HEK293 (cell line): ENCODE results near the gene MRPL14.

ENCODE experiments used
- CTCF ChIA-PET: fragments of 350-600 bp; formaldehyde crosslinking; extraction: SDS; loops from one replicate; lab custom pipeline; 2021; ENCODE audit warnings: antibody characterized with exemption; lab: Yijun Ruan, JAX
- POLR2A ChIA-PET: fragments of 300-600 bp; formaldehyde crosslinking; extraction: SDS; loops from one replicate; lab custom pipeline; 2020; ENCODE audit warnings: antibody characterized with exemption, inconsistent platforms; lab: Yijun Ruan, JAX
- H3K27ac ChIP-seq: fragments of 200-500 bp; sonication (Bioruptor generic); 2 replicates; pipeline ENCODE4 v1.5.1; 2014; ENCODE audit warnings: low read depth, low read length, control low read depth, inconsistent platforms; ENCODE audit errors: extremely low read depth
- H3K36me3 ChIP-seq, 2 experiments: fragments of 200-500 bp in 1 of 2; sonication (Bioruptor generic) in 1 of 2; 1 replicate in 1 of 2; 2 replicates in 1 of 2; pipeline ENCODE4 v1.5.1; 2014 to 2017; ENCODE audit warnings: inconsistent platforms in 2 of 2, low read length in 2 of 2; ENCODE audit not compliant: control insufficient read depth in 2 of 2, insufficient read depth in 1 of 2
- H3K4me1 ChIP-seq: fragments of 200-500 bp; sonication (Bioruptor generic); 2 replicates; pipeline ENCODE4 v1.5.1; 2014; ENCODE audit warnings: mild to moderate bottlenecking, low read length, inconsistent platforms; ENCODE audit not compliant: control insufficient read depth, insufficient read depth
- H3K4me3 ChIP-seq: 2 replicates; pipeline ENCODE4 v1.5.1; 2011; ENCODE audit warnings: low read depth, mild to moderate bottlenecking, control low read depth, low read length, moderate library complexity
- H3K9me3 ChIP-seq: fragments of 200-500 bp; sonication (Bioruptor generic); 2 replicates; pipeline ENCODE4 v1.5.1; 2014; ENCODE audit warnings: low read depth, low read length, inconsistent platforms; ENCODE audit not compliant: control insufficient read depth, insufficient read depth
- GLI2 ChIP-seq: fragments of 450-650 bp; formaldehyde crosslinking; IDR thresholded peaks from 2 replicates; pipeline ENCODE4; 2017; ENCODE audit warnings: missing biosample characterization, missing genetic modification characterization, low read depth, borderline replicate concordance
- GLIS1 ChIP-seq: fragments of 450-650 bp; formaldehyde crosslinking; IDR thresholded peaks from 2 replicates; pipeline ENCODE4 v1.5.1; 2016; ENCODE audit warnings: missing biosample characterization, missing genetic modification characterization
- HOXC10 ChIP-seq: sonication (generic); formaldehyde crosslinking; IDR thresholded peaks from 2 replicates; pipeline ENCODE4 v1.8.1; 2023; ENCODE audit warnings: mild to moderate bottlenecking, missing genetic modification reagents
- WT1 ChIP-seq: fragments of 450-650 bp; formaldehyde crosslinking; IDR thresholded peaks from 2 replicates; pipeline ENCODE4 v1.5.1; 2016; ENCODE audit warnings: missing biosample characterization, missing genetic modification characterization
- ZNF138 ChIP-seq: fragments of 450-650 bp; formaldehyde crosslinking; IDR thresholded peaks from 2 replicates; pipeline ENCODE4 v1.5.1; 2016; ENCODE audit warnings: missing biosample characterization, missing genetic modification characterization, borderline replicate concordance
- ZNF175 ChIP-seq: fragments of 450-650 bp; formaldehyde crosslinking; IDR thresholded peaks from 2 replicates; pipeline ENCODE4 v1.5.1; 2016; ENCODE audit warnings: missing biosample characterization, missing genetic modification characterization
- ZNF221 ChIP-seq: fragments of 450-650 bp; formaldehyde crosslinking; IDR thresholded peaks from 2 replicates; pipeline ENCODE4 v1.5.1; 2017; ENCODE audit warnings: missing biosample characterization, missing genetic modification characterization, borderline replicate concordance
- ZNF311 ChIP-seq: fragments of 450-650 bp; formaldehyde crosslinking; IDR thresholded peaks from 2 replicates; pipeline ENCODE4 v1.5.1; 2017; ENCODE audit warnings: missing biosample characterization, missing genetic modification characterization, borderline replicate concordance
- ZNF416 ChIP-seq: fragments of 450-650 bp; formaldehyde crosslinking; IDR thresholded peaks from 2 replicates; pipeline ENCODE4 v1.5.1; 2016; ENCODE audit warnings: missing biosample characterization, missing genetic modification characterization
- ZNF426 ChIP-seq: fragments of 450-650 bp; formaldehyde crosslinking; IDR thresholded peaks from 2 replicates; pipeline ENCODE4 v1.5.1; 2017; ENCODE audit warnings: missing biosample characterization, missing genetic modification characterization, mild to moderate bottlenecking, inconsistent platforms, moderate library complexity
- ZNF558 ChIP-seq: fragments of 450-650 bp; formaldehyde crosslinking; IDR thresholded peaks from 2 replicates; pipeline ENCODE4 v1.5.1; 2016; ENCODE audit warnings: missing biosample characterization, missing genetic modification characterization
- ZNF596 ChIP-seq: fragments of 450-650 bp; IDR thresholded peaks from 2 replicates; pipeline ENCODE4 v1.5.0; 2018; ENCODE audit warnings: missing biosample characterization, mild to moderate bottlenecking, missing genetic modification characterization, moderate library complexity
- ZNF629 ChIP-seq: fragments of 450-650 bp; formaldehyde crosslinking; IDR thresholded peaks from 2 replicates; pipeline ENCODE4 v1.5.1; 2017; ENCODE audit warnings: missing biosample characterization, missing genetic modification characterization
- ZNF664 ChIP-seq: fragments of 450-650 bp; formaldehyde crosslinking; IDR thresholded peaks from 2 replicates; pipeline ENCODE4 v1.5.1; 2016; ENCODE audit warnings: missing biosample characterization, missing genetic modification characterization
- ZNF670 ChIP-seq: fragments of 450-650 bp; formaldehyde crosslinking; IDR thresholded peaks from 2 replicates; pipeline ENCODE4 v1.5.1; 2016; ENCODE audit warnings: missing biosample characterization, missing genetic modification characterization, low read depth
- ZNF701 ChIP-seq: fragments of 450-650 bp; formaldehyde crosslinking; IDR thresholded peaks from 2 replicates; pipeline ENCODE4 v1.5.1; 2016; ENCODE audit warnings: missing biosample characterization, missing genetic modification characterization
- ZNF843 ChIP-seq: fragments of 450-650 bp; formaldehyde crosslinking; IDR thresholded peaks from 2 replicates; pipeline ENCODE4 v1.5.1; 2016; ENCODE audit warnings: missing biosample characterization, missing genetic modification characterization
- TF ChIP-seq, protein P1 (sequence below): fragments of 450-650 bp; formaldehyde crosslinking; IDR thresholded peaks from 2 replicates; pipeline ENCODE4 v1.5.1; 2017; ENCODE audit warnings: missing biosample characterization, missing genetic modification characterization
- TF ChIP-seq, protein P2 (sequence below): fragments of 450-650 bp; formaldehyde crosslinking; IDR thresholded peaks from 2 replicates; pipeline ENCODE4 v1.5.1; 2016; ENCODE audit warnings: missing biosample characterization, missing genetic modification characterization
- TF ChIP-seq, protein P3 (sequence below): IDR thresholded peaks from 2 replicates; pipeline ENCODE4 v1.6.1; 2011; ENCODE audit warnings: mild to moderate bottlenecking, low read depth, low read length, borderline replicate concordance
- TF ChIP-seq, protein P4 (sequence below): fragments of 450-650 bp; formaldehyde crosslinking; IDR thresholded peaks from 2 replicates; pipeline ENCODE4 v1.5.1; 2016; ENCODE audit warnings: missing biosample characterization, missing genetic modification characterization

The MRPL14 gene

DNA sequence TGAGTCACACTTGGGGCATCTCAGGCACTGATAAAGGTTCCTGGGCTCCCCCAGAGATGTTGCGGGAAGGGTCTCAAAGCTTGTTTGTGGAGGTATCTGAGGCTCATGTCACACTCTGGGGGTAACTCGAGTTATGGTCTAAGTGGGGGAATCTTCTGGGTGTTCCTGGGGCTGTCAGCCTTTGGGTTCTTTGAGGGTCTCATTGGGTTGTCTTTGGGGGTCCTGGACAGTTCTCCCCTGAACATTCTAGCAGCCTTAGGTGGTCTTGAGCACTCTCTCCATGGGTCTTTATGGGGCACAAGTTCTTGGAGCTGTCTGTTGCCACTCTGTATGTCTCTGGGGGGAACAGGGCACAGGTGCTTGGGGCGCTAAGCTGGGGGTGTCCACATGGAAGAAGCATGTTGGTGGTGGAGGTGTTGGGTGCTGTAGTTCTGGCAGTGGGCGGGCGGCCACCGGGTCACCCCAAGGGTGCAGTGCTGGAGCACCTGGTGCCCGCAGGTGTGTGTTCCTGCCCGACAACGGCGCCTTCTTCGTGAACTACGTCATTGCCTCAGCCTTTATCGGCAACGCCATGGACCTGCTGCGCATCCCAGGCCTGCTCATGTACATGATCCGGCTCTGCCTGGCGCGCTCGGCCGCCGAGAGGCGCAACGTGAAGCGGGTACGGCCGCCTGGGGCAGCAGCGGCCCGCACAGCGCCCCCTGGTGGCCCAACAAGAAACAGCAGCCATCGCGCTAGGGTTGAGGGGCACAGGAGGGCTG lies 24.3 kb upstream of the MRPL14 start (continued):
- TF ChIP-seq ZNF596 (no peak), ZNF221 (tag by site-specific recombination) (no peak)
- TF ChIP-seq, all 188 proteins: peak for 29

DNA sequence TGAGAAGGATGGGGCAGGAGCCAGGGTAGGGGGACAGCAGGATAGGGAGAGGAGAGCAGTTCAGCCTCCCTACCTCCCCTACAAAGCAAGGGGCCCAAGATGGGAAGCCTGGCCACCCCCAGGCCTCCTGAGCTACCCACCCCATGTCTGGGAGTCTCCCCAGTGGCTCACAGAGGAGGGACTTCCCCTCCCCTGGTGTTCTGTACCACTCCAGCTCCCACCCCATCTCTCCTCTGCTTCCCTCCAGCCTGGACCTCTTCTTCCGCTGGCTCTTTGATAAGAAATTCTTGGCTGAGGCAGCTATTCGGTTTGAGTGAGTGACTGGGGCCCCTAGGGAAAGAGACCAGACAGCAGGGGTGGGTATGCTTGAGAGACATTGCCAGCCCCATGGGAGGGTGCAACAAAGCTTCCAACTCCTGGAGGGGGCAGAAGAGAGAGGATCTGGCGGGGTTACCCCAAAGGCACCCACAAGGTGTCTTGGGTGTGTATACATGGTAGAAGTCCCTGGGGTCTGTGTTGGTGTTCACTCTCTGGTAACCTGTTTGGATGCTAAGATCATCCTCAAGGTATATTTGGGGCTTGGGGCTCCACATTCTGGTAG lies 23.2 kb upstream of the MRPL14 start:
- CTCF ChIA-PET = interaction anchor here (1.0 to 4.4 kb wide), 5 partner anchors 11 to 56 kb away, joined by 3 to 35 read pairs (median 27); no protein-coding TSS in a partner anchor
- H3K4me1 ChIP-seq = no peaks in the 10 kb centered on the region
- POLR2A ChIA-PET = interaction anchor here (0.6 kb wide), 1 partner anchor 17 kb away, joined by 3 read pairs; no protein-coding TSS in a partner anchor
- H3K4me3 ChIP-seq = no peak overlapping the region
- H3K9me3 ChIP-seq = no peaks in the 10 kb centered on the region
- H3K36me3 ChIP-seq = peaks cover 5 to 59% of the 10 kb centered on the region in 2 experiments; a peak in 2 of 3 replicates
- no peak overlapping the region for H3K27ac ChIP-seq
- TF ChIP-seq GLIS1 (peak; percentile 34; the same call in 1 of the 2 replicates), ZNF629 (no peak)
- TF ChIP-seq, protein P1, sequence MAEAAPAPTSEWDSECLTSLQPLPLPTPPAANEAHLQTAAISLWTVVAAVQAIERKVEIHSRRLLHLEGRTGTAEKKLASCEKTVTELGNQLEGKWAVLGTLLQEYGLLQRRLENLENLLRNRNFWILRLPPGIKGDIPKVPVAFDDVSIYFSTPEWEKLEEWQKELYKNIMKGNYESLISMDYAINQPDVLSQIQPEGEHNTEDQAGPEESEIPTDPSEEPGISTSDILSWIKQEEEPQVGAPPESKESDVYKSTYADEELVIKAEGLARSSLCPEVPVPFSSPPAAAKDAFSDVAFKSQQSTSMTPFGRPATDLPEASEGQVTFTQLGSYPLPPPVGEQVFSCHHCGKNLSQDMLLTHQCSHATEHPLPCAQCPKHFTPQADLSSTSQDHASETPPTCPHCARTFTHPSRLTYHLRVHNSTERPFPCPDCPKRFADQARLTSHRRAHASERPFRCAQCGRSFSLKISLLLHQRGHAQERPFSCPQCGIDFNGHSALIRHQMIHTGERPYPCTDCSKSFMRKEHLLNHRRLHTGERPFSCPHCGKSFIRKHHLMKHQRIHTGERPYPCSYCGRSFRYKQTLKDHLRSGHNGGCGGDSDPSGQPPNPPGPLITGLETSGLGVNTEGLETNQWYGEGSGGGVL = peak; percentile 59

DNA sequence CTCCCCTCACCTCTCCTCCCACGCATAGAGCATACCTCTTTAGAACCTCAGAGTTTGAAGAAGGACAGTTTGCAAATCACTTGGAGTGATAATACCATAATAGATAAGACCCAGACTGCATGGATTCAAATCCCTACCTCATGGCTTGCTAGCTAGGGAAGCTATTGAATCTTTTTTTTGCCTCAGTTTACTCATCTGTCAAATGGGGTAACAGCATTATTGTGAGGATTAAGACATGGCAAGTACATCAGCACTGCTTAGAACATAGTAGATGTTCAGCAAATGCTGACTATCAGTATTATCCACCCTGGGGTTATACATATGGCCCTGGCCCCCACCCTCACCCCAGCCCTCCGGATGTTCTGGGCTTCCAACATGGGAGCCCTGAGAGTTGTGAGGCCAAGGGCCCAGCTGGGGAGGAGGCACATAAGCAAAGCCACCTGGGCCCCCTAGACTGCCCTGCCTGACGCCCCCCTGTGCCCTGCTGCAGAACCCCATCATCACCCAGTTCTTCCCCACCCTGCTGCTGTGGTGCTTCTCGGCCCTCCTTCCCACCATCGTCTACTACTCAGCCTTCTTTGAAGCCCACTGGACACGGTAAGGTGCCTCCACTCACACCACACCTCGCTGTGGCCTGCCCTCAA lies 22.2 kb upstream of the MRPL14 start:
- Histone ChIP-seq H3K4me3 (no peak overlapping the region), H3K4me1 (no peaks in the 10 kb centered on the region), H3K9me3 (no peaks in the 10 kb centered on the region), H3K36me3 (peaks cover 12 to 59% of the 10 kb centered on the region in 2 experiments; a peak in 2 of 3 replicates), H3K27ac (no peak overlapping the region)
- ChIA-PET CTCF (interaction anchor here (1.0 to 4.4 kb wide), 4 partner anchors 12 to 56 kb away, joined by 3 to 35 read pairs (median 28); no protein-coding TSS in a partner anchor), POLR2A (interaction anchor here (0.6 to 1.3 kb wide), 2 partner anchors 16 to 22 kb away, joined by 3 to 6 read pairs; partner anchors contain the start of genes MRPL14 and TMEM63B)
- TF ChIP-seq ZNF664 (tag by site-specific recombination) = peak; percentile 52; the same call in 1 of the 2 replicates
- no peak for TF ChIP-seq WT1 (tag by site-specific recombination)

DNA sequence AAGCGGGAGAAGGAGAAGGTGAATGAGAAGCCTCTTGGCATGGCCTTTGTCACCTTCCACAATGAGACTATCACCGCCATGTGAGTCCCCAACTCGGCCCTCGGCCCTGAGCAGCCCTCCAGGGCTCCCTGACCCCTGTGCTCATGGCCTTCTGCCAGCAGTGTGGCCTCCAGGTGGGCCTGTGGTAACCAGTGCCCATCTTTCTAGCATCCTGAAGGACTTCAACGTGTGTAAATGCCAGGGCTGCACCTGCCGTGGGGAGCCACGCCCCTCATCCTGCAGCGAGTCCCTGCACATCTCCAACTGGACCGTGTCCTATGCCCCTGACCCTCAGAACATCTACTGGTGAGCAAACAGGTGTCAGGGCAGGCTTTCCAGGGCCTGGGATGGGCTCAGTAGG lies 21.1 kb upstream of the MRPL14 start:
- peaks cover 17 to 62% of the 10 kb centered on the region in 2 experiments; a peak in 2 of 3 replicates for H3K36me3 ChIP-seq
- ChIA-PET CTCF (interaction anchor here (0.7 to 4.4 kb wide), 4 partner anchors 15 to 424 kb away, joined by 3 to 35 read pairs (median 16); no protein-coding TSS in a partner anchor), POLR2A (interaction anchor here (1.3 kb wide), 1 partner anchor 21 kb away, joined by 6 read pairs; the partner anchor contains the start of genes MRPL14 and TMEM63B)
- TF ChIP-seq, protein P2, sequence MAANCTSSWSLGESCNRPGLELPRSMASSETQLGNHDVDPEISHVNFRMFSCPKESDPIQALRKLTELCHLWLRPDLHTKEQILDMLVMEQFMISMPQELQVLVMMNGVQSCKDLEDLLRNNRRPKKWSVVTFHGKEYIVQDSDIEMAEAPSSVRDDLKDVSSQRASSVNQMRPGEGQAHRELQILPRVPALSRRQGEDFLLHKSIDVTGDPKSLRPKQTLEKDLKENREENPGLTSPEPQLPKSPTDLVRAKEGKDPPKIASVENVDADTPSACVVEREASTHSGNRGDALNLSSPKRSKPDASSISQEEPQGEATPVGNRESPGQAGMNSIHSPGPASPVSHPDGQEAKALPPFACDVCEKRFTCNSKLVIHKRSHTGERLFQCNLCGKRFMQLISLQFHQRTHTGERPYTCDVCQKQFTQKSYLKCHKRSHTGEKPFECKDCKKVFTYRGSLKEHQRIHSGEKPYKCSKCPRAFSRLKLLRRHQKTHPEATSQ (tag by site-specific recombination) = no peak
- TF ChIP-seq GLI2 (tag by site-specific recombination) = no peak
- TF ChIP-seq, protein P3, sequence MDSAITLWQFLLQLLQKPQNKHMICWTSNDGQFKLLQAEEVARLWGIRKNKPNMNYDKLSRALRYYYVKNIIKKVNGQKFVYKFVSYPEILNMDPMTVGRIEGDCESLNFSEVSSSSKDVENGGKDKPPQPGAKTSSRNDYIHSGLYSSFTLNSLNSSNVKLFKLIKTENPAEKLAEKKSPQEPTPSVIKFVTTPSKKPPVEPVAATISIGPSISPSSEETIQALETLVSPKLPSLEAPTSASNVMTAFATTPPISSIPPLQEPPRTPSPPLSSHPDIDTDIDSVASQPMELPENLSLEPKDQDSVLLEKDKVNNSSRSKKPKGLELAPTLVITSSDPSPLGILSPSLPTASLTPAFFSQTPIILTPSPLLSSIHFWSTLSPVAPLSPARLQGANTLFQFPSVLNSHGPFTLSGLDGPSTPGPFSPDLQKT = no peak
- TF ChIP-seq ZNF558 (tag by site-specific recombination) = no peak
- no peak for TF ChIP-seq ZNF138 (tag by site-specific recombination)
- TF ChIP-seq ZNF670 (tag by site-specific recombination) = no peak
- no peak for TF ChIP-seq ZNF175 (tag by site-specific recombination)
- TF ChIP-seq, protein P4, sequence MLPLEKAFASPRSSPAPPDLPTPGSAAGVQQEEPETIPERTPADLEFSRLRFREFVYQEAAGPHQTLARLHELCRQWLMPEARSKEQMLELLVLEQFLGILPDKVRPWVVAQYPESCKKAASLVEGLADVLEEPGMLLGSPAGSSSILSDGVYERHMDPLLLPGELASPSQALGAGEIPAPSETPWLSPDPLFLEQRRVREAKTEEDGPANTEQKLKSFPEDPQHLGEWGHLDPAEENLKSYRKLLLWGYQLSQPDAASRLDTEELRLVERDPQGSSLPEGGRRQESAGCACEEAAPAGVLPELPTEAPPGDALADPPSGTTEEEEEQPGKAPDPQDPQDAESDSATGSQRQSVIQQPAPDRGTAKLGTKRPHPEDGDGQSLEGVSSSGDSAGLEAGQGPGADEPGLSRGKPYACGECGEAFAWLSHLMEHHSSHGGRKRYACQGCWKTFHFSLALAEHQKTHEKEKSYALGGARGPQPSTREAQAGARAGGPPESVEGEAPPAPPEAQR (tag by site-specific recombination) = no peak
- no peak for TF ChIP-seq ZNF843 (tag by site-specific recombination)
- TF ChIP-seq HOXC10 (CRISPR knock-in tag) = no peak
- TF ChIP-seq ZNF701 (tag by site-specific recombination) = no peak
- TF ChIP-seq ZNF416 (tag by site-specific recombination) = no peak
- TF ChIP-seq ZNF311 (tag by site-specific recombination) = no peak
- TF ChIP-seq ZNF426 (tag by site-specific recombination) = no peak

More for the DNA sequence above, 21.1 kb upstream of the MRPL14 start:
- H3K27ac ChIP-seq = no peak overlapping the region
- no peaks in the 10 kb centered on the region for H3K4me1 ChIP-seq
- H3K9me3 ChIP-seq = no peaks in the 10 kb centered on the region
- H3K4me3 ChIP-seq = no peak overlapping the region
